Activated T-helper 1 cell treated with anti-CD3 and anti-CD28 coated beads, Interleukin-2, amount 50 U/mL, for 16 hours (primary cell): Measurements from ENCODE around the gene TMPRSS6.

Experiments
- DNase-seq, 2 donors: peaks; one replicate each; pipeline ENCODE4 v3.0.0-alpha.2; 2020; ENCODE audit warnings: low read depth in 1 of 2, low spot score in 1 of 2

Gene TMPRSS6

DNA sequence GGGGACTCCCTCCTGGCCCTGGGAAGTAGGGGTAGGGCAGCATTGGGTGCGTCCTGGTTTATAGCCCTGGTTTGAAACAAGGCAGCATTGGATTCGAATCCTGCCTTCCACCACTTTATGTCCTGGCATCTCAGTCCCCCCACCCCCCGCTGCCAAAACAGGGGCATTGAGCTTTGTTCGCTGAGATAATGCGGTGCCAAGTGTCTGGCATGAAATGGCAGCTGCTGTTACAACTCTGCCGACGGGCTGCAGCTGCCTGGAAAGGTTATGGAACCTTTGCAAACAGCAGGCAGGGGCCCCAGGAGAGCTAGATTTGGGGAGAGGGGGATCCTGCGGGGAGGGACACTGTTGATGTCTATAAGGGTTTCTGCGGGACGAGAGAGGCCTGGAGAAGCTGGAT lies 92.2 kb downstream of the TMPRSS6 start:
- no peak for DNase-seq

DNA sequence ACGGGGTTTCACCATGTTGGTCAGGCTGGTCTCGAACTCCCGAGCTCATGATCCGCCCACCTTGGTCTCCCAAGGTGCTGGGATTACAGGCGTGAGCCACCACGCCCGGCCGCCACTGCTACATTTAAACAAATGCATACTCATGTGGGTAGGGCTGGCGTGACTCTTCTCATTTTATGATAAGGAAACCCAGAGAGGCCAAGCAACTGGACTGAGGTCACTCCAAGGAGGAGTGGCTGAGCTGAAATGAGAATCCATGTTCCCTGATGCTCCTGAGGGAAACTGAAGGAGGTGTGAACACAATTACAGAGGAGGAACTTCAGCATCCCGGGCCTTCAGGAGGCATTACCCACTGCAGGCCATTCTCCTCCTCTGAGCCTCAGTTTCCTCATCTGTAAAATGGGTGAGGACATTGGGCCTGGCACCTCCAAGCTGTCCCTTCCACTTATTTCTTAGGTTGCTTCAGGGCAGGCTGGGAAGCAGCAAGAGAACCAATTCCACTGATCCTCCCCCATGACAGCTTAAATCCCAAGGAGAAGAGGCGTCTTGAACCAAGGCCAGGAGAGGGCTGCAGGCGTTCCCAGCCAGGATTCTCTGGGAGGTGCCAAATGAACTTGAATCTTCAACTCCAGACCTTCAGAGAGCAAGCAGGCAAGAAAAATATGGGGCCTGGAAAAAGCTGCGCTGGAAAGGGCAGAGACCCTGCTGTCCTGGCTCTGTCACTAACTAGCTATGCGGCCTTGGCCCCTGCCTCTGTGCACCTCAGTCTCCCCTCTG lies 93.2 kb downstream of the TMPRSS6 start:
- no peak for DNase-seq

DNA sequence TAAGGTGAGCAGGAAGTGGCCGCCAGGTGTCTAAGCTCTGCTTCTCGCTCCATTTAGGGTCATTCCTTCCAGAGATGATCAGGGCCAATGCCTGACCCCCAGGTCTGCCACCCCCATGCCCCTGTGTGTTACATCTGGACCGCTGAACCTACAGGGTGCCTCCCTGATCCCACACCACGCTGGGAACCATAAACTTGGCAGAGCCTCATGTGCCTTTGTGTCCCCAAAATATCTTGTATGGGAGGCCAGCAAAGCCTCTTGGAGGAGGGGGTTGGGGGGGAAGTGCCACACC lies 94.0 kb downstream of the TMPRSS6 start:
- no peak for DNase-seq
